ENCODE data around the gene IMPA2.

Gene IMPA2

DNA sequence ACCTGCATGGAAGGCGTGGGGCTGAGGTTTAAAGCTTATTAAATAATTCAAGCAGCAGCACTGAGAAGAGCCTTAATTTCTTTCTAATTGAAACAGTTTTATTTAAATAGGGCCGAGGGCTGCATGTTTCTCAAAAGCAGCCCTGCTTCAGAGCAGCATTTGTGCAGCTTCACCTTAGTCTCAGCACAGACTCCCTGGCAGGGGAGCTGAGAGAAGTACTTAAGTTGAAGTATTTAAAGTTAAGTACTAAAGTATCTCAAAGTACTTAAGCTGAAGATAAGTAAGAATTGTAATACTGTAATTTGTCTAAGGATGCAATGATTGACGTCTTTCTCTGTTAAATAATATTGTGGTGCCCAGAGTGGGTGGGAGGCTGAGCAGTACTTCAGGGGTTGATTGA is 31.4 kb downstream of the IMPA2 start:
- Histone ChIP-seq H3K36me3 (ENCODE audit: control insufficient read depth in 5 of 5, insufficient read depth in 5 of 5, low read length in 5 of 5) (peaks cover 0 to 77% (median 48%) of the 10 kb centered on the region in 5 donors), H3K9ac (ENCODE audit: low read length in 5 of 5) (no peak overlapping the region), H3K4me1 (ENCODE audit: control insufficient read depth in 5 of 5, insufficient read depth in 5 of 5, low read length in 5 of 5) (peaks cover 0 to 16% (median 13%) of the 10 kb centered on the region in 5 donors), H3K27me3 (ENCODE audit: control insufficient read depth in 5 of 5, insufficient read depth in 4 of 5, low read length in 5 of 5) (no peaks in the 10 kb centered on the region), H3K27ac (ENCODE audit: low read depth, low read length) (no peak overlapping the region), H3K4me3 (ENCODE audit: low read depth in 1 of 5, low read length in 5 of 5) (no peak overlapping the region), H3K9me3 (ENCODE audit: control insufficient read depth in 5 of 5, low read length in 5 of 5) (no peaks in the 10 kb centered on the region)

DNA sequence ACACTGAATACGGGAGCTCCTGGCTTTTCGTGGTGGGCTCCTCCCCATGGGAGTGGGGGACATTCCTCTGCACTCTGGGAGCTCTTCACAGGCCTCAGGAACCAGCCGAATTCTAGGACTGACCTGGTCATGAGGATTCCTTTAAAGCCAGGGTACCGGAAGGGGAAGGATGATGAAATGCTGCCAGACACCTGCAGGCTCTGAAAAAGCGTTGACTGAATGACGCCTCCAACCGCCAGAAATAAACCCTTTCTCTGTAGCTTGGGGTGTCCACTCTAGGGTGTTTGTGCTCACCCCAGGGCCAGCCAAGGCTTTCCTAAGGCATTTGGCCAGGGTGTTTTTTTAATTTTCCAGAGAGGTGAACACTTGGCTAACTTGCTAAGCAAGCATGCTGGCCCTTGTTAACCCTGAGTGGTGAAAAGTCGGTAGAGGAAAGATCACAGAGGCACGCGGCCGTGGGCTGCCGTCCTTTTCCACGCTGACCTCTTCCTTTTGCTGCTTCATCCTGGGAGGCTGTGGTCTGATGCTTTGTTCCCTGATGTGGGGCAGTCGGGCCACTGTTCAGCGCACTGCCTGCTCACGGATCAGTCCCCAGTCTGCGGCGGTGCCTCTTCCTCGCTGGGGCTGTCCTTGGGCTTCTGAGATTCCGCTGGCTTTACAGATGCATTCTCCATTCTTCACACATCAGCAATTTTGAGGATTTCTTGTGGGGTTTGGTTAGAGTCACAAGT is 32.0 kb downstream of the IMPA2 start:
- Histone ChIP-seq H3K4me1 (ENCODE audit: control insufficient read depth in 5 of 5, insufficient read depth in 5 of 5, low read length in 5 of 5) (peaks cover 0 to 16% (median 13%) of the 10 kb centered on the region in 5 donors), H3K4me3 (ENCODE audit: low read depth in 1 of 5, low read length in 5 of 5) (no peak overlapping the region), H3K27me3 (ENCODE audit: control insufficient read depth in 5 of 5, insufficient read depth in 4 of 5, low read length in 5 of 5) (no peaks in the 10 kb centered on the region), H3K9me3 (ENCODE audit: control insufficient read depth in 5 of 5, low read length in 5 of 5) (no peaks in the 10 kb centered on the region), H3K36me3 (ENCODE audit: control insufficient read depth in 5 of 5, insufficient read depth in 5 of 5, low read length in 5 of 5) (peaks cover 0 to 74% (median 46%) of the 10 kb centered on the region in 5 donors), H3K9ac (ENCODE audit: low read length in 5 of 5) (no peak overlapping the region), H3K27ac (ENCODE audit: low read depth, low read length) (no peak overlapping the region)

DNA sequence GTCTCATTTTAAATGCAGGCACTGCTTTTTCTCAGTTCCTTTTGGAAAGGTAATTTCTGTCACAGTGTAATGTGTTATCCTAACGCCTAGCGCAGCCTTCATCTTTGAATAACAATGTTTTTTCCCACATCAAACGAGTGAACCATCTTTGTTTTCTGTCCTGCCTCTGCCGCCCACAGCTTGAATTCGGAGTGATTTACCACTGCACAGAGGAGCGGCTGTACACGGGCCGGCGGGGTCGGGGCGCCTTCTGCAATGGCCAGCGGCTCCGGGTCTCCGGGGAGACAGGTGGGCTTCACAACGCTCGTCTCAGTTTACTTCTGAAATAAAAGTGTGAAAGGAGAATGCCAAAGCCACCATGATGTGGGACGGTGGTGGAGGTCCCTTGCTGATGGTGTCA is 32.8 kb downstream of the IMPA2 start:
- Histone ChIP-seq H3K27ac (ENCODE audit: low read depth, low read length) (no peak overlapping the region), H3K36me3 (ENCODE audit: control insufficient read depth in 5 of 5, insufficient read depth in 5 of 5, low read length in 5 of 5) (peaks cover 0 to 67% (median 39%) of the 10 kb centered on the region in 5 donors), H3K4me3 (ENCODE audit: low read depth in 1 of 5, low read length in 5 of 5) (no peak overlapping the region), H3K27me3 (ENCODE audit: control insufficient read depth in 5 of 5, insufficient read depth in 4 of 5, low read length in 5 of 5) (no peaks in the 10 kb centered on the region), H3K9me3 (ENCODE audit: control insufficient read depth in 5 of 5, low read length in 5 of 5) (no peaks in the 10 kb centered on the region), H3K4me1 (ENCODE audit: control insufficient read depth in 5 of 5, insufficient read depth in 5 of 5, low read length in 5 of 5) (peaks cover 0 to 16% (median 13%) of the 10 kb centered on the region in 5 donors), H3K9ac (ENCODE audit: low read length in 5 of 5) (no peak overlapping the region)

DNA sequence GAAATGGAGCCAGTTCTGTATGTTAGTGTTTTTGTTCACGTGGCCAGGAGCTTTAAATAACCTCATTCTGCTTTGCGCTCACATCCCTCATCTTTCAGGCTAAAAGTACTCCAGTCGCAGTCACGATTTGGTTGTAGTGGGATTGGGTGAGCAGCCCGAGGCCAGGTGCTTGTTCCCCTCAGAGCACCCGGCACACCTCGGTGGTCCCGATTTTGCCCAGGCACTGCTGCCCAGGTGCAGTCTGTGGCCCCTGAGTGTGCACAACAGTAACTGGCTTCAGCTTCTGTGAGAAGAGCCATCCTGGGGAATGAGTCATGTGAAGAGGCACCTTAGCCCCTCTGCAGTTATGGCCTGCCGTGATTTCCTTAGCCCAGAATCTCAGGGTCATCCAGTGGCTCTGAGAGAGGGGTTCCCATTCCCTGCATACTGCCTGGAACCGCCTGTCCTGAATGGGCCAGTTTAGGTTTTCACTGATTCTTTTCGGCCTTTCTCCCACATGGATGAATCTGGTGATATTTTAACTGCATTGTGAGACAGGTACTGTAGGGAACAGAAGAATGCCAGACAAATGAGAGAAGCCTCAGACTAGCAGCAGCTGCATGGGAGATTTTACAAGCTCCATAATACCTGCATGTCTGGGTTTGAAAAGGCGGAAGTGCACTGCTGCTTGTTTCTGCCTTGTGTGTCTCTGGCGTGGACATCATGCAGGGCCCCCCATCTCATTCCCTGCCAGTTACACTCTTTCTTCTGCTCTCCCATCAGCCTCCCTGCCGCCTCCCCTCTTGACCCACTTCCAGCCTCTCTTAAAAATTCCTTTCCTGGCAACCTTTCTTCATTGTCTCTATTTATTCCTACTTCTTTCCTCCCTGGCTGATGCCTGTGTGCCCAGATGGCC is 33.5 kb downstream of the IMPA2 start:
- Histone ChIP-seq H3K9ac (ENCODE audit: low read length in 5 of 5) (no peak overlapping the region), H3K4me1 (ENCODE audit: control insufficient read depth in 5 of 5, insufficient read depth in 5 of 5, low read length in 5 of 5) (peaks cover 0 to 16% (median 13%) of the 10 kb centered on the region in 5 donors)

DNA sequence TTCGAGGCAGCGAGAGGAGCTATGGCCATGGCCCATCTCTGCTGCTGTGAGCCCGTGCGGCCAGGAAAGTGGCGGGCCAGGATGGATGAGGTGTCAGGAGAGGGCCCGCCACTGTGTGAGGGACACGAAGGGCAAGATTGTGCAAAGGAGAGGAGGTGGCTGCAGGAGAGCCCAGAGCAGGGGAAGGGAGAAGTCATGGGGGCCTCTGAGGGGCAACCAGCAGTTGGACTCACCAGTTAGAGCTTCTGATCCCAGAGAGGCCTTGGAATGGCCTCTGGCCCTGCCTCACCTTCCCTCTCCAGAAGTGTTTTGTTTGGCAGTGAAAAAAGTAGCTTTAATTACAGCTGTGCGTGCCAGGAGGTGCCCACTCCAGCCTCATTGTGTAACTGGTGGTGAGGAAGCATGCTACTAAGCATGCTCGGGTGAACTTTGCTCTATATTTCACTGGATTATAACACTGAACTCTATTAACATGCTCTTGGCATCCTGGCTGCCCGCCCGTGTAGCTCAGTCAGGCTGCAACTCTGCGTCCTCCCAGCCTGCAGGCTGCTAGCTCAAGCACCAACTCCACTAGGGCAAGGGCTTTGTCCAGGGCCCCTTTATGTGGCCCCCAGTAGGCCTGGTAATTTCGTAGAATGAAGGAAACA is 34.2 kb downstream of the IMPA2 start:
- Histone ChIP-seq H3K27ac (ENCODE audit: low read depth, low read length) (no peak overlapping the region), H3K4me1 (ENCODE audit: control insufficient read depth in 5 of 5, insufficient read depth in 5 of 5, low read length in 5 of 5) (peaks cover 0 to 16% (median 13%) of the 10 kb centered on the region in 5 donors), H3K36me3 (ENCODE audit: control insufficient read depth in 5 of 5, insufficient read depth in 5 of 5, low read length in 5 of 5) (peaks cover 0 to 54% (median 34%) of the 10 kb centered on the region in 5 donors)

More for the DNA sequence above, 33.5 kb downstream of the IMPA2 start:
- Histone ChIP-seq H3K27me3 (ENCODE audit: control insufficient read depth in 5 of 5, insufficient read depth in 4 of 5, low read length in 5 of 5) (no peaks in the 10 kb centered on the region), H3K36me3 (ENCODE audit: control insufficient read depth in 5 of 5, insufficient read depth in 5 of 5, low read length in 5 of 5) (peaks cover 0 to 61% (median 39%) of the 10 kb centered on the region in 5 donors), H3K27ac (ENCODE audit: low read depth, low read length) (no peak overlapping the region), H3K9me3 (ENCODE audit: control insufficient read depth in 5 of 5, low read length in 5 of 5) (no peaks in the 10 kb centered on the region), H3K4me3 (ENCODE audit: low read depth in 1 of 5, low read length in 5 of 5) (no peak overlapping the region)

DNA sequence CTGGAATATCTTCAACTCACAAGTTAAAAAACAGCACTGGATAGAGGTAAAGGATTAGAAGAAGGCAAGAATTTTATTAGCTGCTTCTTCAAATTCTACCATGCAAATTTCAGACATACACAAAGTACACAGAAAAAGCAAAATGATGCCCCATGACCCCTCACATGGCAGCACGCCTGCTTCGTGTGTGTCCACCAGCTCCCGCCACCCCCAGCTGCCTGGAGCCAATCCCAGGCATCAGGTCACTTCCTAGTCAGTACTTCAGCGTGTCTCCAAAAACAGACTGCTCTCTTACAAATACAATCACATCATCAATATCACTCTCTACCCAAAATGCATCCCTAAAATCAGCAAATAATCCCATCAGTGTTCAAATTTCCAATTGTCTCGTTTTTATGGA is 35.8 kb downstream of the IMPA2 start:
- peaks cover 0 to 44% (median 24%) of the 10 kb centered on the region in 5 donors for H3K36me3 ChIP-seq (ENCODE audit: control insufficient read depth in 5 of 5, insufficient read depth in 5 of 5, low read length in 5 of 5)
- H3K27ac ChIP-seq (ENCODE audit: low read depth, low read length), result no peak overlapping the region
- no peaks in the 10 kb centered on the region for H3K9me3 ChIP-seq (ENCODE audit: control insufficient read depth in 5 of 5, low read length in 5 of 5)
- H3K4me1 ChIP-seq (ENCODE audit: control insufficient read depth in 5 of 5, insufficient read depth in 5 of 5, low read length in 5 of 5), result peaks cover 0 to 19% (median 16%) of the 10 kb centered on the region in 5 donors
- H3K9ac ChIP-seq (ENCODE audit: low read length in 5 of 5), result no peak overlapping the region
- no peak overlapping the region for H3K4me3 ChIP-seq (ENCODE audit: low read depth in 1 of 5, low read length in 5 of 5)
- no peaks in the 10 kb centered on the region for H3K27me3 ChIP-seq (ENCODE audit: control insufficient read depth in 5 of 5, insufficient read depth in 4 of 5, low read length in 5 of 5)

More for the DNA sequence above, 34.2 kb downstream of the IMPA2 start:
- Histone ChIP-seq H3K27me3 (ENCODE audit: control insufficient read depth in 5 of 5, insufficient read depth in 4 of 5, low read length in 5 of 5) (no peaks in the 10 kb centered on the region), H3K9me3 (ENCODE audit: control insufficient read depth in 5 of 5, low read length in 5 of 5) (no peaks in the 10 kb centered on the region), H3K9ac (ENCODE audit: low read length in 5 of 5) (no peak overlapping the region), H3K4me3 (ENCODE audit: low read depth in 1 of 5, low read length in 5 of 5) (no peak overlapping the region)

DNA sequence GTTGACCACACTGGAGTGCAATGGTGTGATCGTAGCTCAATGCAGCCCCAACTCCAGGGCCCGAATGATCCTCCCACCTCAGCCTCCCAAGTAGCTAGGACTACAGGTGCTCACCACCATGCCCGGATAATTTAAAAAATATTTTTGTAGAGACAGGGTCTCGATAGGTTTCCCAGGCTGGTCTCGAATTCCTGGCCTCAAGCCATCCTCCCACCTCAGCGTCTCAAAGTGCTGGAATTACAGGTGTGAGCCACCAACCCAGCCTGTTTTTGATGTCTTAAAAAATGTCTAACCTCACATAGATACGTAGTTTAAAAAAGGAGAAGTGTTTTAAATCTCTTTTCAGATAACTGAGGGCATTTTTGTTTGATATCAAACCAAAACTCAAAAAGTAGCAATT is 37.6 kb downstream of the IMPA2 start:
- H3K4me1 ChIP-seq (ENCODE audit: control insufficient read depth in 5 of 5, insufficient read depth in 5 of 5, low read length in 5 of 5), result peaks cover 0 to 19% (median 13%) of the 10 kb centered on the region in 5 donors
- H3K4me3 ChIP-seq (ENCODE audit: low read depth in 1 of 5, low read length in 5 of 5), result no peak overlapping the region
- H3K27me3 ChIP-seq (ENCODE audit: control insufficient read depth in 5 of 5, insufficient read depth in 4 of 5, low read length in 5 of 5), result no peaks in the 10 kb centered on the region
- peaks cover 0 to 35% (median 23%) of the 10 kb centered on the region in 5 donors for H3K36me3 ChIP-seq (ENCODE audit: control insufficient read depth in 5 of 5, insufficient read depth in 5 of 5, low read length in 5 of 5)
- no peak overlapping the region for H3K9ac ChIP-seq (ENCODE audit: low read length in 5 of 5)
- no peak overlapping the region for H3K27ac ChIP-seq (ENCODE audit: low read depth, low read length)
- H3K9me3 ChIP-seq (ENCODE audit: control insufficient read depth in 5 of 5, low read length in 5 of 5), result no peaks in the 10 kb centered on the region

DNA sequence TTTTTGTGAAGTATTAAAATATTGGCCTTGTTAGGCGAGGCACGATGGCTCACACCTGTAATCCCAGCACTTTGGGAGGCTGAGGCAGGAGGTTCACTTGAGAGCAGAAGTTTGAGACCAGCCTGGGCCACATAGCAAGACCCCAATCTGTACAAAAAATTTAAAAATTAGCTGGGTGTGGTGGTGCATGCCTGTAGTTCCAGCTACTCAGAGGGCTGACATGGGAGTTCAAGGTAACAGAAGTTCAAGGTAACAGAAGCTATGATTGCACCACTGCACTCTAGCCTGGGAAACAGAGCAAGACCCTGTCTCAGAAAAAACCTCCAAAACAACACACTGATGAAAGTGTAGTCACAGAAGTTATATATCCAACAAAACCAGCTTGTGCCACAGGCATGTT is 39.8 kb downstream of the IMPA2 start:
- H3K9ac ChIP-seq (ENCODE audit: low read length in 5 of 5), result no peak overlapping the region
- no peaks in the 10 kb centered on the region for H3K27me3 ChIP-seq (ENCODE audit: control insufficient read depth in 5 of 5, insufficient read depth in 4 of 5, low read length in 5 of 5)
- no peaks in the 10 kb centered on the region for H3K9me3 ChIP-seq (ENCODE audit: control insufficient read depth in 5 of 5, low read length in 5 of 5)
- H3K4me1 ChIP-seq (ENCODE audit: control insufficient read depth in 5 of 5, insufficient read depth in 5 of 5, low read length in 5 of 5), result peaks cover 0 to 9% (median 2%) of the 10 kb centered on the region in 5 donors
- H3K4me3 ChIP-seq (ENCODE audit: low read depth in 1 of 5, low read length in 5 of 5), result no peak overlapping the region
- H3K36me3 ChIP-seq (ENCODE audit: control insufficient read depth in 5 of 5, insufficient read depth in 5 of 5, low read length in 5 of 5), result peaks cover 3 to 22% (median 13%) of the 10 kb centered on the region in 5 donors
- no peak overlapping the region for H3K27ac ChIP-seq (ENCODE audit: low read depth, low read length)

DNA sequence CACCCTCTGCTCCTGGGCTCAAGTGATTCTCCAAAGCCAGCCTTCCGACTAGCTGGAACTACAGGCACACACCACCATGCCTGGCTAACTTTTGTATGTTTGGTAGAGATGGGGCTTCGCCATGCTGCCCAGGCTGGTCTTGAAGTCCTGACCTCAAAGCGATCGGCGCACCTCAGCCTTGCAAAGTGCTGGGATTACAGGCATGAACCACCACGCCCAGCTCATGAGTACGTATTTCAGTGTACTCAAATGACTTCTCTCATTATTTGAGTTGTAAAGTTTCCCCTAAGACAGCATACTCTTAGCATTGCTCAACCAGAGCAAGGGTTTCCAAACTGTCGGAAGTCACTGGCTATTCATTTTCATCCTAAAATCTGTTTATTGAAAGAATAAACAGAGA is 40.3 kb downstream of the IMPA2 start:
- Histone ChIP-seq H3K27me3 (ENCODE audit: control insufficient read depth in 5 of 5, insufficient read depth in 4 of 5, low read length in 5 of 5) (no peaks in the 10 kb centered on the region), H3K4me3 (ENCODE audit: low read depth in 1 of 5, low read length in 5 of 5) (no peak overlapping the region), H3K9ac (ENCODE audit: low read length in 5 of 5) (no peak overlapping the region), H3K4me1 (ENCODE audit: control insufficient read depth in 5 of 5, insufficient read depth in 5 of 5, low read length in 5 of 5) (peaks cover 0 to 7% (median 0%) of the 10 kb centered on the region in 5 donors), H3K27ac (ENCODE audit: low read depth, low read length) (no peak overlapping the region), H3K36me3 (ENCODE audit: control insufficient read depth in 5 of 5, insufficient read depth in 5 of 5, low read length in 5 of 5) (peaks cover 3 to 22% (median 13%) of the 10 kb centered on the region in 5 donors), H3K9me3 (ENCODE audit: control insufficient read depth in 5 of 5, low read length in 5 of 5) (no peaks in the 10 kb centered on the region)

Measured in subcutaneous abdominal adipose tissue (tissue), 5 donors.